C1 segment of cervical spinal cord (tissue), 14 donors: Measurements from ENCODE around the gene AKT3.
"Not testable (repeated sequence)": the region's sequence is repeated elsewhere in the genome, so short reads cannot be mapped to it uniquely, and the experiment has no call there.

Experiments used
- DNase-seq, 14 donors: peaks; one replicate each; lab custom pipeline; 2025; lab: John Stamatoyannopoulos, UW

Gene AKT3

GRCh38 chr1:243705585-243705984, 144.5 kb downstream of the AKT3 start:
- DNase-seq: no peak

- no peak for DNase-seq
Observed at GRCh38 chr1:243701872-243702271, 148.2 kb downstream of the AKT3 start.

GRCh38 chr1:243693800-243694199, 156.2 kb downstream of the AKT3 start:
- no peak for DNase-seq

GRCh38 chr1:243686159-243686558, 163.9 kb downstream of the AKT3 start:
- no peak for DNase-seq

GRCh38 chr1:243680860-243681259, 169.2 kb downstream of the AKT3 start:
- DNase-seq: no peak

- no peak for DNase-seq
Observed at GRCh38 chr1:243672539-243673074, 177.4 kb downstream of the AKT3 start.

GRCh38 chr1:243667591-243667990, 182.5 kb downstream of the AKT3 start:
- no peak for DNase-seq

- DNase-seq: no peak
Observed at GRCh38 chr1:243667133-243667532, 182.9 kb downstream of the AKT3 start.

- DNase-seq: no peak
Observed at GRCh38 chr1:243663651-243664050, 186.4 kb downstream of the AKT3 start.

- DNase-seq: not testable (repeated sequence)
Observed at GRCh38 chr1:243662169-243662568, 187.9 kb downstream of the AKT3 start.

GRCh38 chr1:243658594-243659105, 191.4 kb downstream of the AKT3 start:
- no peak for DNase-seq

GRCh38 chr1:243657793-243658192, 192.2 kb downstream of the AKT3 start:
- no peak for DNase-seq

GRCh38 chr1:243649530-243649929, 200.5 kb downstream of the AKT3 start:
- DNase-seq: not testable (repeated sequence)

GRCh38 chr1:243646841-243647240, 203.2 kb downstream of the AKT3 start:
- no peak for DNase-seq

GRCh38 chr1:243645281-243645680, 204.8 kb downstream of the AKT3 start:
- no peak for DNase-seq

- DNase-seq: no peak
Observed at GRCh38 chr1:243642936-243643335, 207.1 kb downstream of the AKT3 start.

GRCh38 chr1:243639027-243639658, 210.9 kb downstream of the AKT3 start:
- no peak for DNase-seq

- no peak for DNase-seq
Observed at GRCh38 chr1:243638186-243638585, 211.9 kb downstream of the AKT3 start.

GRCh38 chr1:243628476-243628907, 221.6 kb downstream of the AKT3 start:
- no peak for DNase-seq

- DNase-seq: no peak
Observed at GRCh38 chr1:243623841-243624240, 226.2 kb downstream of the AKT3 start.

GRCh38 chr1:243621973-243622372, 228.1 kb downstream of the AKT3 start:
- DNase-seq: no peak

GRCh38 chr1:243620096-243620495, 229.9 kb downstream of the AKT3 start:
- DNase-seq: no peak

GRCh38 chr1:243609698-243610097, 240.3 kb downstream of the AKT3 start:
- DNase-seq: no peak

- no peak for DNase-seq
Observed at GRCh38 chr1:243605604-243606003, 244.4 kb downstream of the AKT3 start.
